GM12878 (cell line): ENCODE data around the gene ERMARD. TPM values are rescaled to one million over a fixed set of nuclear protein-coding genes. Genes with fewer than 3 reads are reported as not detected.

ENCODE experiments used
- ATAC-seq: fragments of 200-7000 bp; cut with Tn5 transposase; 3 replicates; pipeline ENCODE4 v1.9.1; 2020; ENCODE audit warnings: mild to moderate bottlenecking, moderate library complexity
- BruUV-seq: library from RNA; stranded (reverse); fragments of 400-500 nt; replicated peaks from 2 replicates; lab custom pipeline; 2021; lab: Mats Ljungman, UMichigan
- CTCF ChIA-PET: fragments of 300-600 bp; sonication (Branson Sonifier 250); formaldehyde crosslinking; extraction: SDS; loops from one replicate; lab custom pipeline; 2021; ENCODE audit warnings: inconsistent platforms; lab: Yijun Ruan, JAX
- POLR2A ChIA-PET: fragments of 350-600 bp; formaldehyde crosslinking; extraction: SDS; loops from one replicate; lab custom pipeline; 2021; ENCODE audit warnings: inconsistent platforms; lab: Charles Lee
- RAD21 ChIA-PET: fragments of 300-600 bp; sonication (Branson Sonifier 250); formaldehyde crosslinking; loops from one replicate; lab custom pipeline; 2023; ENCODE audit warnings: antibody characterized with exemption; ENCODE audit not compliant: unreplicated experiment; lab: Charles Lee
- SMC1A ChIA-PET: fragments of 300-600 bp; sonication (Branson Sonifier 250); formaldehyde crosslinking; loops from one replicate; lab custom pipeline; 2023; ENCODE audit not compliant: unreplicated experiment, uncharacterized antibody; lab: Charles Lee
- DNase-seq: peaks from one replicate; pipeline ENCODE4 v3.0.0-alpha.2; 2011; ENCODE audit warnings: low read depth, low spot score
- FAIRE-seq: peaks from 3 replicates; lab custom pipeline; 2011; peaks lifted over from hg19 to GRCh38; lab: Jason Lieb, UNC
- H2AFZ ChIP-seq: 2 replicates; pipeline ENCODE4 v1.6.0; 2011; ENCODE audit warnings: low read depth, low read length, control low read depth; ENCODE audit not compliant: control insufficient read depth
- H3K27ac ChIP-seq: 2 replicates; pipeline ENCODE4 v1.5.1; 2011; ENCODE audit warnings: control low read depth; ENCODE audit not compliant: control insufficient read depth, insufficient read depth
- H3K27me3 ChIP-seq, 2 experiments: replicated peaks in 1 of 2; 2 replicates each; pipeline versions ENCODE4 v1.6.0 to v1.6.1; 2011; ENCODE audit warnings: low read length in 1 of 2; ENCODE audit not compliant: control insufficient read depth in 2 of 2, insufficient read depth in 2 of 2
- H3K36me3 ChIP-seq, 2 experiments: 2 replicates each; pipeline ENCODE4 v1.5.1; 2011; ENCODE audit warnings: low read length in 1 of 2; ENCODE audit not compliant: control insufficient read depth in 2 of 2, insufficient read depth in 2 of 2
- H3K4me1 ChIP-seq: 2 replicates; pipeline ENCODE4 v1.6.1; 2011; ENCODE audit warnings: mild to moderate bottlenecking, low read length, moderate library complexity, mixed read lengths; ENCODE audit not compliant: control insufficient read depth, insufficient read depth
- H3K4me2 ChIP-seq: 2 replicates; pipeline ENCODE4 v1.6.0; 2011; ENCODE audit warnings: control low read depth; ENCODE audit not compliant: control insufficient read depth, insufficient read depth
- H3K4me3 ChIP-seq: fragments of 200-600 bp; sonication (generic); 2 replicates; pipeline ENCODE4 v1.5.1; 2016
- H3K79me2 ChIP-seq: 2 replicates; pipeline ENCODE4 v1.6.0; 2011; ENCODE audit warnings: low read length; ENCODE audit not compliant: control insufficient read depth, insufficient read depth
- H3K9ac ChIP-seq: 2 replicates; pipeline ENCODE4 v1.8.0; 2011; ENCODE audit warnings: low read length, control low read depth, mixed read lengths; ENCODE audit not compliant: control insufficient read depth, insufficient read depth
- H3K9me3 ChIP-seq: replicated peaks from 3 replicates; pipeline ENCODE4 v1.5.1; 2011; ENCODE audit warnings: mild to moderate bottlenecking, low read length; ENCODE audit not compliant: control insufficient read depth, insufficient read depth
- H4K20me1 ChIP-seq: 2 replicates; pipeline ENCODE4 v1.6.0; 2011; ENCODE audit not compliant: control insufficient read depth, insufficient read depth
- EP300 ChIP-seq, 2 experiments: fragments of 150-350 bp in 1 of 2; IDR thresholded peaks; 2 replicates each; pipeline ENCODE4 v1.6.1; 2011 to 2012; ENCODE audit warnings: low read depth in 2 of 2, low read length in 2 of 2, borderline replicate concordance in 1 of 2, improper control_type of control experiment in 1 of 2, inconsistent platforms in 1 of 2; ENCODE audit not compliant: control insufficient read depth in 1 of 2
- PAX5 ChIP-seq: IDR thresholded peaks from 2 replicates; pipeline ENCODE4 v1.6.1; 2011; ENCODE audit warnings: low read depth, low read length, borderline replicate concordance
- POLR2AphosphoS5 ChIP-seq: IDR thresholded peaks from 2 replicates; pipeline ENCODE4 v1.6.1; 2011; ENCODE audit warnings: mild to moderate bottlenecking, low read length, inconsistent platforms
- RB1 ChIP-seq: fragments of 450-650 bp; formaldehyde crosslinking; IDR thresholded peaks from 2 replicates; pipeline ENCODE4 v1.6.1; 2017; ENCODE audit warnings: mild to moderate bottlenecking, borderline replicate concordance
- WGBS: methylation state at CpG from one replicate; pipeline ENCODE4 v1.1.6; 2016; ENCODE audit warnings: low lambda C conversion rate; ENCODE audit not compliant: insufficient replicate concordance, insufficient coverage; ENCODE audit errors: missing lambda C conversion rate; 5-methylcytosine and 5-hydroxymethylcytosine counted together
- in situ Hi-C: fragments of 300-500 bp; cut with MboI; formaldehyde crosslinking; loops from 9 replicates; pipeline ENCODE4 v1.14.3; 2018; ENCODE audit warnings: mixed read lengths
- intact Hi-C: fragments of 100-400 bp; cut with micrococcal nuclease; formaldehyde crosslinking; loops from one replicate; pipeline ENCODE4 v1.14.2; 2022; ENCODE audit not compliant: unreplicated experiment
- polyA plus RNA-seq, 11 experiments: library from polyadenylated mRNA; depleted of rRNA in 4 of 11; unstranded in 6 of 11; stranded (reverse) in 5 of 11; fragments of >200 nt; fragmentation: Nextera tagmentation in 4 of 11; fragmentation: Illumina TruSeq in 1 of 11; extraction: Ambion mirVana in 4 of 11; extraction: Trizol in 1 of 11; gene quantifications; 1 replicate in 1 of 11; 2 replicates in 10 of 11; pipeline versions ENCODE4 v1.2.1 to v1.2.3, GENCODE V29; 2011 to 2016; ENCODE audit warnings: inconsistent platforms in 2 of 11, missing spikeins in 2 of 11, low read depth in 1 of 11
- total RNA-seq, 4 experiments: library from RNA; depleted of rRNA in 3 of 4; stranded (reverse); fragments of >200 nt in 3 of 4; fragmentation: Illumina TruSeq in 1 of 4; extraction: Trizol in 1 of 4; gene quantifications; 2 replicates each; pipeline versions ENCODE4 v1.2.1 to v1.2.3, GENCODE V29; 2013 to 2021
- TF ChIP-seq, protein P1 (sequence below): fragments of 450-650 bp; formaldehyde crosslinking; IDR thresholded peaks from 2 replicates; pipeline ENCODE4 v1.5.0; 2022; ENCODE audit warnings: mild to moderate bottlenecking, missing genetic modification characterization

ERMARD gene
- total and polyA plus RNA-seq, 10 of the 15 experiments (the other 5 are each of a cell fraction or from before 2014, with no cell fraction given) = 24.4 to 63.3 (median 34.1) TPM

DNA sequence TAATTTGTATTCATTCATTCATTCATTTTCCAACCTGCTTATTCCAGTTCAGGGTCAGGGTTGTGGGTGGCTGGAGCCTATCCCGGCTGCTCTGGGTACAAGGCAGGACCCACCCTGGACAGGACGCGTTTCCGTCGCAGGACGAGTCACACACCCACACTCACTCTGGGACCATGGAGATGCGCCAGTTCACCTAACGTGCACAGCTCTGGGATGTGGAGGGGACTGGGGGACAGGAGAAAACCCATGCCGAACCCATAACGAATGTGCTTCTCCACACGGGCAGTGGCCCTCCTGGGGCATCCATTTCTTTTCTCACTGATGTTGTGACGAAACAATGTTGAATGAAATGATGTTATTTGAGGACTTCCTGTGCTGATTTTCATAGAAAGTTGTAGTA is 26.5 kb downstream of the ERMARD start:
- Histone ChIP-seq H4K20me1 (no peaks in the 10 kb centered on the region), H3K27me3 (no peaks in the 10 kb centered on the region), H2AFZ (no peak overlapping the region), H3K4me3 (no peak overlapping the region), H3K79me2 (no peaks in the 10 kb centered on the region), H3K4me1 (no peaks in the 10 kb centered on the region), H3K36me3 (peaks cover 6 to 15% of the 10 kb centered on the region in 2 experiments), H3K9ac (no peak overlapping the region), H3K27ac (no peak overlapping the region), H3K4me2 (no peak overlapping the region), H3K9me3 (no peaks in the 10 kb centered on the region; the same call in 2 of the 3 replicates)
- BruUV-seq = no TSS peak
- TF ChIP-seq PAX5 = no peak
- TF ChIP-seq, protein P1, sequence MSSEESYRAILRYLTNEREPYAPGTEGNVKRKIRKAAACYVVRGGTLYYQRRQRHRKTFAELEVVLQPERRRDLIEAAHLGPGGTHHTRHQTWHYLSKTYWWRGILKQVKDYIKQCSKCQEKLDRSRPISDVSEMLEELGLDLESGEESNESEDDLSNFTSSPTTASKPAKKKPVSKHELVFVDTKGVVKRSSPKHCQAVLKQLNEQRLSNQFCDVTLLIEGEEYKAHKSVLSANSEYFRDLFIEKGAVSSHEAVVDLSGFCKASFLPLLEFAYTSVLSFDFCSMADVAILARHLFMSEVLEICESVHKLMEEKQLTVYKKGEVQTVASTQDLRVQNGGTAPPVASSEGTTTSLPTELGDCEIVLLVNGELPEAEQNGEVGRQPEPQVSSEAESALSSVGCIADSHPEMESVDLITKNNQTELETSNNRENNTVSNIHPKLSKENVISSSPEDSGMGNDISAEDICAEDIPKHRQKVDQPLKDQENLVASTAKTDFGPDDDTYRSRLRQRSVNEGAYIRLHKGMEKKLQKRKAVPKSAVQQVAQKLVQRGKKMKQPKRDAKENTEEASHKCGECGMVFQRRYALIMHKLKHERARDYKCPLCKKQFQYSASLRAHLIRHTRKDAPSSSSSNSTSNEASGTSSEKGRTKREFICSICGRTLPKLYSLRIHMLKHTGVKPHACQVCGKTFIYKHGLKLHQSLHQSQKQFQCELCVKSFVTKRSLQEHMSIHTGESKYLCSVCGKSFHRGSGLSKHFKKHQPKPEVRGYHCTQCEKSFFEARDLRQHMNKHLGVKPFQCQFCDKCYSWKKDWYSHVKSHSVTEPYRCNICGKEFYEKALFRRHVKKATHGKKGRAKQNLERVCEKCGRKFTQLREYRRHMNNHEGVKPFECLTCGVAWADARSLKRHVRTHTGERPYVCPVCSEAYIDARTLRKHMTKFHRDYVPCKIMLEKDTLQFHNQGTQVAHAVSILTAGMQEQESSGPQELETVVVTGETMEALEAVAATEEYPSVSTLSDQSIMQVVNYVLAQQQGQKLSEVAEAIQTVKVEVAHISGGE = no peak
- no peak for TF ChIP-seq POLR2AphosphoS5
- TF ChIP-seq EP300 (IDR thresholded peaks at IDR 0.05; ENCODE audit: borderline replicate concordance in 1 of 2, control insufficient read depth in 1 of 2, low read depth in 2 of 2, low read length in 2 of 2) = no peak
- no peak for TF ChIP-seq RB1
- intact Hi-C loops (no loop called here), in situ Hi-C loops (no loop called here)
- SMC1A ChIA-PET = no interaction called here
- POLR2A ChIA-PET = no interaction called here
- FAIRE-seq = no peak
- RAD21 ChIA-PET = no interaction called here
- CTCF ChIA-PET = interaction anchor here (0.8 kb wide), 1 partner anchor 12 kb away, joined by 3 read pairs; no protein-coding TSS in a partner anchor
- no peak for ATAC-seq
- no peak for DNase-seq
- WGBS = 91% methylated on average over 12 of the region's 12 CpGs
